Endometrium (tissue), 2 donors: ENCODE data around the gene TET1.
"Not testable (repeated sequence)": the region's sequence is repeated elsewhere in the genome, so short reads cannot be mapped to it uniquely, and the experiment has no call there.

ENCODE experiments used
- FAIRE-seq: peaks from 2 replicates; lab custom pipeline; 2012; peaks lifted over from hg19 to GRCh38; lab: Jason Lieb, UNC
- donor health status: control.
- donor health status: control.

Gene TET1

GRCh38 chr10:68708987-68709386 lies 148.8 kb downstream of the TET1 start:
- FAIRE-seq: not testable (repeated sequence)

GRCh38 chr10:68713065-68713464 lies 152.9 kb downstream of the TET1 start:
- not testable (repeated sequence) for FAIRE-seq

GRCh38 chr10:68717435-68717834 lies 157.3 kb downstream of the TET1 start:
- no peak for FAIRE-seq

GRCh38 chr10:68720793-68721672 lies 160.9 kb downstream of the TET1 start, which contains the start of gene CCAR1:
CCAR1 (plus strand) TSS chr10:68721239; CDS start chr10:68722505, 1,266 bp downstream.
- FAIRE-seq: peak; percentile 97

GRCh38 chr10:68721673-68722335 lies 161.7 kb downstream of the TET1 start:
- no peak for FAIRE-seq

GRCh38 chr10:68725016-68725415 lies 164.9 kb downstream of the TET1 start:
- no peak for FAIRE-seq

- FAIRE-seq: no peak
Observed at GRCh38 chr10:68727146-68727545, 167.0 kb downstream of the TET1 start.

- FAIRE-seq: no peak
Observed at GRCh38 chr10:68732651-68733050, 172.5 kb downstream of the TET1 start.

GRCh38 chr10:68734349-68734748 lies 174.2 kb downstream of the TET1 start:
- FAIRE-seq: no peak

GRCh38 chr10:68735119-68735518 lies 175.0 kb downstream of the TET1 start:
- FAIRE-seq: no peak

- not testable (repeated sequence) for FAIRE-seq
Observed at GRCh38 chr10:68735739-68736138, 175.6 kb downstream of the TET1 start.

GRCh38 chr10:68740676-68741075 lies 180.5 kb downstream of the TET1 start:
- not testable (repeated sequence) for FAIRE-seq

- no peak for FAIRE-seq
Observed at GRCh38 chr10:68742397-68742796, 182.3 kb downstream of the TET1 start.
